AG20443 (cell line): ENCODE measurements around the gene KCNMA1.

Experiments used
- DNase-seq: peaks from one replicate; pipeline ENCODE4 v3.0.0; 2012; ENCODE audit warnings: low spot score, mixed read lengths

KCNMA1 gene

DNA sequence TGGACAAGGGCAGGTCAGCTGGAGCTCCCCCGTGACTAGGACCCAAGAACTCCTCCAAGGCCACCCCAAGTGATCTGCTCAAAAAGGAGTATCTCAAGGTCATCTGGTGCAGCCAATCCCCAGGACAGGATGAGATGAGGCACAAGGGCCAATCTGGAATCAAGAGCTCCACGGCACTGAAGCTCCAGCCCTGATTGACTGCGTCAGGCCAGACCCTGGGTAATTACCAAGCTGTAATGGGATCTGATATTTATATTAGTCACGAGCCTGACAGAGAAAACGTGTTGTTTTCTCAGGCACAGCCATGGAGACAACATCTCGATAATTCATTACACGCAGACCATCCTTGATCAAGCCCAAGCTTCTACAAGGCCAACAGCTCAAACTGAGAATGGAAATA lies 4.2 kb downstream of the KCNMA1 start:
- DNase-seq, result no peak

DNA sequence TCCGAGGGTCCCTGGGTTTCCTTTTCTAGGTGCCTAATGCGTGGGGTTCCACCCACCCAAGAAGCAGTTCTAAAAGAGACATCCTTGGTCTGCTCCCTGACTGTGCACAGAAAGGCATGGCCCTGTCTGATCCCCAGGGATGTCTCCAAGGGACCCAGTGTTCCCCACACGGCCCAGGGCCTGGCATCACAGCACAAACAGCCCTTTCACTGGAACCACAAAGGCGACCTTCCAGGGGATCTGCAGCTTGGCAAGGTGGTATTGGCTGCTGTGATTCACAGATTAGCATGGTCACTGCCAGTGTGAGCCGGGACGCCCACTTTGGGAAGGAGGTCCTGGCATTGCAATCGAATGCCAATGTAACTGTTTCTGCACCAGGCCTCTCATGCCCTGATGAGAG lies 6.4 kb downstream of the KCNMA1 start:
- DNase-seq, result no peak

DNA sequence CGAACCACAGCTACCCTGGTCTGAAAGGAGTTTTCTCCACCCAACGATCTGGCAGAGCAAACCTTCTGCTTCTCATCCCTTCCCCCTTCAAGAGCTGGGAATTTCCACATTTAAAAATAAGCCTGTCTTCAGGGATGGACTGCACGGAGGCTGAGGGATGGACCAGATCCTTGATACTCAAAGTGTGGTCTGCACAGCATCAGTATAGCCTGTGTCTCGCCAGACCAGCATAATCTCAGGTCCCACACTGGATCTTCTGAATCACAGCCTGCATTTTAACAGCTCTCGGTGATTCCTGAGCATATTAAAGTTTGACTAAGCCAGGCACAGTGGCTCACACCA lies 7.1 kb downstream of the KCNMA1 start:
- no peak for DNase-seq

DNA sequence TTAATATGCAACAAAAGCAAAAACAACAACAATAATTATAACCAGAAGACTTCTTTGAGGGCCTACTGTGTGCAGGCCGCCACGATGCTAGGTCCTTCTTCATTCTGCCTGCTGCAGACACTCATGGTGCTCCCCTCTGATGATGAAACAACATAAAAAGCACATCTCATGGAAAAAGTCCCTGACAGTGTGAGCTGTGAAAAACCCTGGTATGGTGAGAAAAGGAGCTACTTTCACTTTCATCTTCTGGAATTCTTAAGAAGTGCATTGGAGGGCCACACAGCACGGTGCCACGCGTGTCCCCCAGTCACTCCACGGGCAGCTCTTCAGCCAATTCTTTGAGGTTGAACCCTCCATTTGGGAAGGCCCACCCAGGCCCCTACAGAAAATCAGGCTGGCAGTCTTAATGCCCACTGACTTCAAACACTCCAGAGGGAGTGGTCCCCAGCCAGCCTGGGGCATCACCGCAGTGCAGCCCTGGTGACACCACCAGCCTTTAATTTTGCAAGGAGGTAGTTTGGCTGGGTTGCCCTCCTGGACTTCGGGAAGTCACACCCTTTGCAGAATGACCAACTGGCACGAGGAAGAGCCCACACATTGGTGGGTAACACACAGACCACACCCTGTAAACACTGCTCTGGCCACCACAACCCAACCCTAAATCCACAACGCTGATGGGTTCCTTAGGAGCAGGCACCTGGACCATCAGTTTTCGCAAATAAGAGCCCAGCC lies 7.7 kb downstream of the KCNMA1 start:
- DNase-seq, result peak; percentile 42

DNA sequence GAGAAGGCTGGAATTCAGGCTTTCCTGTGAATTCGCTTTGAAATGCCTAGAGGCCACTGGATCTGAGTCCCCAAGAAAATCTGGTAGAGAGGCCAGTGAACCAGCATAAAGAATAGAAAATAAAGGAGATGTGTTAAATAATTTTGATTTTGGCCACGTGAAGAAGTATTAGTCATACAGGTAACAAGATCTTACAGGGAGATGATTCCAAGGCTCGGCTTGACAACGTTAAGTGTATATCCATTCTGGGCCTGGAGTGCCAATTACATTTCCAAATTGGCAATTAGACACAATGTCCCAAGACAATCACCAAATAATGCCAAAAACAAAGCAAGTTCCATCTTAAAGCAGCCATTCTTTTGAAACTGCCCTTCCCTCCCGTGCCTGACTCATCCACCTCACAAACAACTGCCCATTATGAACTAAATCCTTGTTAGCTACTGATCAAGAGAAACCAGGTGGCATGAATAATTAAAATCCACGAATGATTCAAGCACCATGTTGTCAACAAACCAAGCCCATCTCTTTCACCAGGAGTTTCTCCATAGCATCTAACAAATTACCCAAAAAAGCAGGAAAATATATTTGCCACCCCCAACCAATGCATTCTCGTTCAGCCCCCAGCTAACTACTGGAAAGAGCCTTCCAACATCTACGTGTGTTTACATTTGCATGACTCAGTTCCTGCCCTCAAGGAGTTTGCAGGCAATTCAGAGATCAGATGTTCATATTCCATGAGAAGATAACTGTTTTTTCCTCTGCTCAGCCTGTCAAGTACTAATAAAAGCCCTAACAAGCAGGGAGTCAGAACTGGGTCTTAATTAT lies 8.5 kb downstream of the KCNMA1 start:
- no peak for DNase-seq

DNA sequence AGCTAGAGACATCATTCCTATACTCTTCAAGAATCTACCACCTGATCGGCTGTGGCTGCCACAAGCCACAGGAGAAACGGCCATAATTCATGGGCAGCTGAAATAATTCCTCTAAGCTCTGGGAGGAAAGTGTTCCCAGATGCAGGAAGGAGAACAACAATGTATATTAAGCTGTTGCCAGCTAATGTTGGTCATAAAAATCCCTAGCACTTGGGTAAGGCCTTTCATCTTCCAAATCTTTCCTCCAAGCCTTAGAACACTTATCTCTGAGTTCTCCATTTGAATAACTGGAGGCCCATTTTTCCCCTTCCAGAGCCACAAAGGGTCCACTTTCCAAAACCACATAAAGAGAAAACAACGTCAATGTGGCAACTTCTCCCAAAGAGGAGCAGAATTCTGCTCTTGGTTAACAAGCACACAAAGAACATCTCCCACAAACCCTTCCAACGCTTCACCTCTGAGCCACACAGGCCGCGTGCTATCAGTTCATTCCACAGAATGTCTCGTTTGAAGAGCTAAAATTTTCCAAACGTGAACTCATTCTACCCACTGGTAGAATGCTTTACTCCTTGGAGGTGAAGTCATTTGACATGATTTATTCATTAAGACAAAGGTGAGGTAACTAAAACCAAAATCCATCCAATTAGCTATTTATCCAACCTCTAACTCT lies 11.2 kb downstream of the KCNMA1 start:
- DNase-seq, result no peak

DNA sequence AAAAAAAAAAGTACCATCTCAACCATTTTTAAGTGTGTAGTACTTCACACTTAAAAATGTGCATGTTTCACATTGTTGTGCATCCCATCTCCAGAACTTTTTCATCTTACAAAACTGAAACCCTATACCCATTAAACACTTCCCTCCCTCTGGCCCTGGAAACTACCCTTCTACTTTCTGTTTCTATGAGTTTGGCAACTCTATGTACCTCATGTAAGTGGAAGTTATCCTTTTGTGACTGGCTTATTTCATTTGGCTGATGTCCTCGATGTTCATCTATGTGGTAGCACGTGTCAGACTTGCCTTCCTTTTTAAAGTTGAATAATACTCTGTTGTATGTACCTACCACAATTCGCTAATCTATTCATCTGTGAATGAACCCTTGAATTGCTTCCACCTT lies 12.2 kb downstream of the KCNMA1 start:
- no peak for DNase-seq

DNA sequence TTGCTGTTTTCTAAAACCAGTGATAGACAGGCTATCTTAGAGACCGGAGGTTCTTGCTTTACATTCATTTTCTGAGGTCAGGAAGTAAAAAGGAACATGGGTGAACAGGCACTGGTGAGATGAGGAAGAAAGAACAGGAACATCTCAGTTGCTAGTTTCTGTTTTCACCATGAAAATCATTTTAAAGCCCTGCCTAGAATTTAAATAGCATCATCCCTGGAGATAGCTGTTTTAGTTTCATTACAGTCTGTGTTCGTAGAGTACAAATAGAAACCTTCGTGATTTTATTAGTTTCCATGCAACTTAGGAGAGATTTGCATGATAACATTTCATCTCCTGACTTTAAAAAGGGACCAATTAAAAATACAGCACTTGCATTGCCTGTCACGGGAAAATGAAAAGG lies 14.7 kb downstream of the KCNMA1 start:
- DNase-seq, result no peak

DNA sequence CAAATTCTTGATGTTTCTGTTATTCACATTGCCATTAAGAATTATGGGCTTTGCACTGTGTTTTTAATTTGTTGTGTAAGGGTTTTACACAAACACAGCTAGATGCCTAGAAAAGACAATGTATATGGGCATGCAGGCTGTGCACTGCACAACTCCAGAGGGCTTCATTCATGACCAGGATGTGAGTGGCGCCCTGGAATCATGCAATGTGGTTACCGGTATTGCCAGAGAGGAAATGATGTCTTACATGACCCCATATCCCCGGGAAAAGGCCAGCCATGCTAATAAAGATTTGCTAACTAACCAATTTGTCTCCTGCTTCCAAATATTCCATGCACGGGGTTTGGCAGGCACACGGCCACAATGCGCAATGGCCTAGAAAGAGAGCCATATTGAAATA lies 16.9 kb downstream of the KCNMA1 start:
- no peak for DNase-seq

DNA sequence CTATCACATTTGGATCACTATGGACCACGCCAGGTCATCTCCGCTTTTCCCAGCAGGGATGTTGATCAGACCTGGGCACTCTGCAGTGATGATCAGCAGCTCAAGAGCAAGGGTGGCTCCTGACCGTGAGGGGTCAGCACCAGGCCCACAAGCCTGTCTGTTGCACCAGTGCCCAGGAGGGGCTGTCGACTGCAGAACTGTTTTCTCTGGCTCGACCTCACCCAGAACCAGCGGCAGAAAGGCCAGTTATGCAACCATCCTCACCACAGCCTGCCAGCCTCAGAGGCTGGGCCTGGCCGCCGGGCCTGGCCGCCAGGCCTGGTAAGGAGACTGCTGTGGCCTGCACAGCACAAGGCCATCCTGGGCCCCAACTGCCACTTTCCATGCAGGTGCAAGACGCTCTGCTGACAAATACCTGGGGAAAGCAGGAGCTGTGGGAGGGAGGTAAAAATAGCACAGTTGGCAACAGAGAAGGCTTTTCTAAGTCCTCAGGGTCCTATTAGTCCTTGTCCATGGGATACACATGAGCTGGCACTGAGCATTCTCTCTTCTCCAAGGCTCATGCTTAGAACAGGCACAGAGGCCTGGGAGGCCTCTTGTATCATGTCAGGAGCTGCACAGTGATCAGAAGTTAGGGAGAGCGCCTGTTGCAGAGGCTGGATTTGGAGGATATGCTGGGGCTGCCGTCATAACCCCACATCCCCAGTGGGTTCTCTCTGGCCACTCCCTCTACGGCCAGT lies 17.5 kb downstream of the KCNMA1 start:
- no peak for DNase-seq

DNA sequence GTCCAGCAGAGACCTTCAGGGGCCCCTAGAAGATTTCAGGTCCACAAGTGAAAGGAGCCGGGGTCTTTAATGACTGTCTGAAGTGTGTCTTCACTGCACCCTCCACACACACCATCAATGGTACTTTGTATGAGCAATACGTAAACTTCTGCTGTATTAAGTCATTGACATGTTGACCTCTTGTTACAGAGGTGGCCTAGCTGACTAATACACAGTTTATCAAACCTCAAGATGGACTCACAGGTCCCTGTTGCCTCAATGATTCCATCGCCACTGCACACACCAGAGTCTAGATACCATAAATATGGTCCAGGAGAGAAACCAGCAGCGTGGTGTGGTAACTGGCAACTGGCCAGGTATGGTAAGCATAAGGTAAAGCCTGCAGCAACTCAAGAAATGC lies 19.5 kb downstream of the KCNMA1 start:
- DNase-seq, result no peak

DNA sequence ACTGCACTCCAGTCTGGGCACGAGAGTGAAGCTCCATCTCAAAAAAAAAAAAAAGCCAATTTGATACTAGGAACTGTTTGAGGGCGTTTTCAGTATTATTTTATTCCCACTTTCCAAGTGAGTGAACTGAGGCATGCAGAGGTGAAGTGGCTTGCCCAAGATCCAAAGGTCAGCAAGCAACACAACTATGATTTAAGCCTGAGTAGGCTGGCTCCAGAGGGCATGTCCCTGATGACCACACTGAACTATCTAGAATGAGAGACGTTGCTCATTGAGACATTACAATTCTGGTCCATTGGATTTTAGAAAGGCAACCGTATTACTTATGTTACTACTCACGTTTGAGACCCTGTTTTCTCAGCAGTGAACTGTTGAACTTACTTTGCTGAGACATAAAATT lies 20.8 kb downstream of the KCNMA1 start:
- no peak for DNase-seq

DNA sequence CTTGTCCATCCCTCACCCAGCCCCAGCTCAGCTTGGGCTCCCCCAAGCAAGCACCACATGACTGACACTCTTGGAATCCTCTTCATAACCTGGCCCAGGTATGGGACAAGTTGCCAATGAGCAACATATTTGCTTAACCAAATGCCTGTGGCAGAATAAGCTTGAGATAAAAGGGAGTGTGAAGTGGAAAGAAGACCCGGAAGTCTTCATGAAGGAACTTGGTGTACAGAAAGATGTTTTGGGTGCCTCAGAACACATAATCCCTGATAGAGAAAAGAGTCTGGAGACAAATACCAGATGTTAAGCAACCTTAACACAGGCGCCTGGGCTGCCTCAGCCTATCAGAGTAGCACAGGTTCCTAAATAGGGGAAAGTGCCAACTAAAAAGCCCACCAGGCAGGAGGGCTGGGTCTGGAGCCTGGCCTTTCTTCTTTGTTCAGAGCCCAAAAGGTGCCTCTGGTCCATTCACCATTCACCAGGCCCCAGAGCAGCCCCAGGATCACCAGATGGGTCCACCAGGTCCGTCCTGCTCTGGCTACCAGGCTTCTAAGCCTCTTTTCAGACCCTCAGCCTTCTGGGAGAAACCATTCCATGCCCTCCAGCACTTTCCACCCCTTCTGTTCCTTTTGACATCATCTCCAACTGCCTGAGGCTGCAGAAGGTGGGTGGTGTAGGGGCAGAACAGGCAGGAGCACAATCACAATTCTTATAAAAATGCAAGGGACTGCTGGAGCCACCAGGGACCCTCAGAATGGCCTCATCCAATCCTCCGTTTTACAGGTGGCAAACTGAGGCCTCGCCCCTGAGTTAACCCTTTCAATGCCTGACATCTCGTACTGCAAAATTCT lies 22.6 kb downstream of the KCNMA1 start:
- DNase-seq, result no peak

DNA sequence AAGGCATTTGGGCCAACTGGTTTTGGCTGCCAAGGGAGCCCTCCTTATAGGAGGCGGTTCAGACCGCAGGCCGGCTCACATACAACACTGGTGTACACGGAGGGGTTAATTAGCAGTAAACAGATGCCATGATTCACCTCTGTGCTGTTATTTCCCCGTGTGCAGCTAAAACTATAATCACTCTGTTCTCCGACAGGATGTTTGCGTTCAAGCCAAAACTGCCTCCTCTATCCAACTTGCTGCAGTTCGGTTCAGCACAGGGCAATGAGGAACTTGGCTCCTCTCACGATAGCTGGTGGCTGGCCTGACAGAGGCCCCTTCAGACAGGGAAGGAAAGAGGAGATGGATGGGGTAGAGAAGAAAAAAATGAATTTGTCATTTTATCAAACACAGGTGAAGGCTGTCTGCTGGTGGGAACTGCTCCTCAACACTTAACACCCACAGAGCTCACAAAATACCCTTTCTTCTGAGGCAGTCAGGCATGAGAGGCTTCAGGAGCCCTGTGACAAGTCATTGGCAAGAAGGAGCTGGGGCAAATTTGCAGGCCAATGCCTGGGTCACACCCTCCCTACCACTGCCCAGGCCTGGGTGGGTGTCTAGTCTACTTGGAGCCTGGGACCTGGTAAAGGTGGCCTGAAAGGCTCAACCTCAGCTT lies 24.0 kb downstream of the KCNMA1 start:
- DNase-seq, result no peak

DNA sequence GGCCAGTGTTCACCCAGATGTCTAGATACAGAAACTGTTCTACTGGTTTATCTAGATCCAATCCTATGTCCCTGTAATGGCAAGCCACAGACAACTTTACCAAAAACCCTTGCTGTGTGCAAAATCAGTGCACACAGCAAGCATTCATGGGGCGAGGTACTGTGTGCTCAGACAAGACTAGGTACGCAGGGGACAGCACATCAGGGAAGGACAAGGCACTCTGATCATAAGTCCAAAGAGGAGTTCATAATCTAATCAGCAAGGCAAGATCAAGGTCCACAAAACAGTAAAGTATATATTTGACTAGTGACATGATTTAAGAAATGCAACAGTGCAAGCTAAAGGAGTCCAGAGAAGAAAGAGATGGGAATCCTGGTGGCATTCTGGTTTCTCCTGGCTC lies 25.9 kb downstream of the KCNMA1 start:
- DNase-seq, result no peak

DNA sequence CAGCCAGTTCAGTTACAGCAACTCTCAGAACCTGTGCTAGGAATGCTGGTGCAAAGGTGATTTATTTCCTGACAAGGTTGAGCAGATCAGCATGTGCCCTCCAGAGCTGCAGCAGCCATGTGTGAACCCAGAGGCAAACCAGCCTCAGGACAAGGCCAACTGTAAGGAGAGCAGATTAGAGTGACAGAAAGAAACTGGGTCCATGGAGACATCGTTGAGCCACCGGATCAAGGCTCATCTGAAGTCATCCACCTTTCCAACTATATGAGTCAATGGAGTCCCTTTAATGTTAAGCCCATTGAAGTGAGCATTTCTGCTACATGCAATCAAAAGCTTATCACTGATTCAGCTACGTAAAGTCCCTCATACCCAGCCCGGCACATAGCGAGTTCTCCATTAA lies 26.4 kb downstream of the KCNMA1 start:
- no peak for DNase-seq

DNA sequence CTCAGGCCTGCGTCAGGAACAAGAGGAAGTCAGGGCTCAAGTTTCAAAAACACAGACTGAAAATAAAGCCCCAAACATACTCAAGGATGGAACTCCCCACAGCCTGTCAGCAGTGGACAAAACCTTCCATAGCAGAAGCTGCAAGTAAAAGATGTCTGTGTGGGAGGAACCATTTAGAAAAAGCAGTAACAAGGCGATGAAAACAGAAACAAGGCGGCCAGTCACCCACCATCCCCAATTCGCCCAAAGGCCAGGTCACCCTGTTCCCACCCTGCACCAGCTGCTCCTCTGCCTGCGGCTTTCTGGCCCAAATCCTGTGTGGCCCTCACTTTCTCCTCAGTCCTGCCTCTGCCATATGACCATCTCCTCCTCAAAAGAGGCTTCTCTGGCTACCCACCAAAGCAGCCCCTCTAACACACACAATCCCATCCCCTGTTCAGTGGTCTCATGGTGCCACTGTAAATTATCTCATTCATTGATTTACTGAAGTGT lies 27.8 kb downstream of the KCNMA1 start:
- DNase-seq, result peak; percentile 44

DNA sequence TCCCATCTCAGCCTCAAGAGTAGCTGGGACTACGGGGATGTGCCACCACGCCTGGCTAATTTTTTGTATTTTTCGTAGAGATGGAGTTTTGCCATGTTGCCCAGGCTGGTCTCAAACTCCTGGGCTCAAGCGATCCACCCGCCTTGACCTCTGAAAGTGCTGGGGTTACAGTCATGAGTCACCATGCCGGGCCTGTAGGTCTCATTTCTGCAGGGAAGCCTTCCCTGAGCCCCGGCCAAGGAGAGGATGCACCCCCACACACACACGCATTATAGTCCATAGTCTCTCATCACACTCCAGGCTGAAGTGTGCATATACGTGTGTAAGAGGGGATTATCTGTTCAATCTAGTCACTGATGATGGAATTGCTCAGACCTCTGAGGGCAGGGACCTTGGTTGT lies 29.3 kb downstream of the KCNMA1 start:
- no peak for DNase-seq

DNA sequence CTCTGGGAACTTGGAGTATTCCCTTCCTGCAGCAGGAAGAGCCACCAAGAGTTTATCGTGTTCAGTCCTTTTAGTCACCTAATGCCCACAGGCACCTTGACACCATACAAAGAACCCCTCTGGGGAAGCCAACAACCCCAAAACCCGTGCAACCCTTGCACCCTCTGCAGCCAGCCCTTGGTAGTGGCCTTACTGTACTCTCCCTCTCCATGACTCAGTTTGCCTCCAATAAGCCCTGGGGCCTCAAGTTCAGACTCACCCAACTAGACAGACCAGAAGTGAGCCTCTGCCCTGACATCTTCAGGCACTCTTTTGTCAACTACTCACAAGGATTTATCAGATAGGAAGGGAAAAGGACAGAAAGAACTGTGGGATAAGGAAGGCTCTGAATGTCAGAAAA lies 30.9 kb downstream of the KCNMA1 start:
- DNase-seq, result no peak

DNA sequence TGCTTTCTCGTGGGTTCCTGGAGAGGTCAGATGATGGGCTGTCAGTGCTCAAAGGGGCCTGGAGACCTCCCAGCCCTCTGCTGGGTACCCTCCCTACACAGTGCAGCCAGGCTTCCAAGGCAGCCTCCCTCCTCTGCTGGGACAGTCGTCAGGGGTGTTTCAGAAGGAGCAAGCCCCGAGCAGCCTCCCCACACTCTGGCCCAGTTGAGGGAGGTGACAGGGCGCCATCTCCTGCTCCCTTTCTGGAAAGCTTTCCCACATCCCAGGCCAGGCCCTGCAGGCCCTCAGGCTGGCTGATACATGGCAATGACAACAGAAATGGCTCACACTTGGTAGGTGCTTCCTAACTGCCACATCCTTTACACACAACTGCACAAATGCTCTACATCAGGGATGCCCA lies 32.1 kb downstream of the KCNMA1 start:
- DNase-seq, result peak; percentile 57

DNA sequence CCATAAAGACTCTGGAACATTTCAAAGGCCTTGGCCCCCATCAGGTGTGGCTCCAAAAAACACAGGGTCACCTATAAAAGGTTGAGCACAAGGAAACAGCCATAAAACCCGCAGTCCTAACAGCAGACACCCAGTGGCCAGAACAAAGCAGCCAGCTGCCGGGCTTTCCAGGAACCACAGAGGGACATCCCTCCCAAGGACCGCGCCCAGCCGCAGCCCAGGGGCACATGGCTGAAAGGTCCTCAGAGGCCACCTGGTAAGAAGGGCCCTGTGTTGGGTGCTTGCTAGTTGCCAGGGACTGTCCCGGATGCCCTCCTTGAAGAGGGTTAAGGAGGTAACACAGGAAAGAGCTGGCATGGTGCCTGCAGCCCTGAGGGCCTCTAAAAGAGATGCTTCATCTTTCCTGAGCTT lies 32.7 kb downstream of the KCNMA1 start:
- DNase-seq, result no peak
